H1 (cell line): ENCODE data around the gene AGAP1. TPM values are rescaled to one million over a fixed set of nuclear protein-coding genes. Genes with fewer than 3 reads are reported as not detected.

ENCODE experiments used
- CTCF ChIA-PET: fragments of 300-600 bp; sonication (Branson Sonifier 250); formaldehyde crosslinking; loops from one replicate; lab custom pipeline; 2021; ENCODE audit not compliant: partially characterized antibody; lab: Charles Lee
- POLR2A ChIA-PET: fragments of 300-600 bp; sonication (Branson Sonifier 250); formaldehyde crosslinking; loops from one replicate; lab custom pipeline; 2021; ENCODE audit warnings: inconsistent platforms; ENCODE audit not compliant: partially characterized antibody; lab: Charles Lee
- DNase-seq, 2 experiments: peaks; one replicate each; pipeline versions ENCODE4 v3.0.0 to v3.0.0-alpha.2; 2010 to 2022; ENCODE audit warnings: low spot score in 2 of 2, low read depth in 1 of 2, mixed read lengths in 1 of 2
- FAIRE-seq: peaks from 2 replicates; lab custom pipeline; 2011; peaks lifted over from hg19 to GRCh38; lab: Jason Lieb, UNC
- H2AFZ ChIP-seq: 2 replicates; pipeline ENCODE4 v1.8.1; 2012; ENCODE audit warnings: low read length, inconsistent platforms
- H2AK5ac ChIP-seq: 2 replicates; pipeline ENCODE4 v1.6.1; 2013; ENCODE audit warnings: low read depth, low read length
- H2BK120ac ChIP-seq: replicated peaks from 2 replicates; pipeline ENCODE3; 2013; ENCODE audit warnings: low read depth, low read length, inconsistent platforms
- H2BK12ac ChIP-seq: 2 replicates; pipeline ENCODE4 v1.6.1; 2013; ENCODE audit warnings: low read depth, low read length
- H2BK15ac ChIP-seq: 2 replicates; pipeline ENCODE4 v1.6.1; 2013; ENCODE audit warnings: low read length
- H2BK20ac ChIP-seq: 2 replicates; pipeline ENCODE4 v1.6.1; 2013; ENCODE audit warnings: low read length
- H2BK5ac ChIP-seq: 2 replicates; pipeline ENCODE4 v1.6.1; 2013; ENCODE audit warnings: low read depth, low read length
- H3K14ac ChIP-seq: 2 replicates; pipeline ENCODE4 v1.6.1; 2013; ENCODE audit warnings: inconsistent platforms; ENCODE audit not compliant: insufficient read length
- H3K18ac ChIP-seq: 2 replicates; pipeline ENCODE4 v1.6.1; 2013; ENCODE audit warnings: low read length; ENCODE audit errors: extremely low read depth
- H3K23ac ChIP-seq: 2 replicates; pipeline ENCODE4 v1.6.1; 2013; ENCODE audit warnings: inconsistent platforms; ENCODE audit not compliant: insufficient read length
- H3K23me2 ChIP-seq: 2 replicates; pipeline ENCODE4 v1.6.1; 2013; ENCODE audit warnings: low read depth, low read length
- H3K27ac ChIP-seq: 2 replicates; pipeline ENCODE4 v1.6.1; 2011; ENCODE audit warnings: low read depth, low read length, inconsistent platforms
- H3K27me3 ChIP-seq, 4 experiments: replicated peaks in 1 of 4; 1 replicate in 1 of 4; 2 replicates in 3 of 4; pipeline versions ENCODE4 v1.6.1 to v1.8.1; 2011 to 2013; ENCODE audit warnings: low read length in 3 of 4, mild to moderate bottlenecking in 3 of 4, inconsistent platforms in 2 of 4, mixed read lengths in 2 of 4, moderate library complexity in 1 of 4; ENCODE audit not compliant: control insufficient read depth in 3 of 4, insufficient read depth in 3 of 4; ENCODE audit errors: extremely low read depth in 1 of 4
- H3K36me3 ChIP-seq, 4 experiments: 2 replicates each; pipeline versions ENCODE4 v1.6.1 to v1.8.1; 2011 to 2013; ENCODE audit warnings: mild to moderate bottlenecking in 4 of 4, low read length in 3 of 4, moderate library complexity in 2 of 4, control low read depth in 1 of 4, inconsistent platforms in 1 of 4; ENCODE audit not compliant: insufficient read depth in 4 of 4, control insufficient read depth in 2 of 4
- H3K4ac ChIP-seq: replicated peaks from 2 replicates; pipeline ENCODE3; 2013; ENCODE audit warnings: low read length, low read depth, mixed read lengths, inconsistent platforms; ENCODE audit not compliant: insufficient read length
- H3K4me1 ChIP-seq, 4 experiments: replicated peaks in 1 of 4; 1 replicate in 1 of 4; 2 replicates in 3 of 4; pipeline versions ENCODE4 v1.6.1 to v1.8.1; 2011 to 2013; ENCODE audit warnings: low read length in 3 of 4, inconsistent platforms in 2 of 4, mixed read lengths in 1 of 4; ENCODE audit not compliant: insufficient read depth in 4 of 4, control insufficient read depth in 3 of 4
- H3K4me2 ChIP-seq, 2 experiments: 2 replicates each; pipeline versions ENCODE4 v1.6.1 to v1.8.1; 2011 to 2013; ENCODE audit warnings: low read depth in 2 of 2, low read length in 2 of 2, control low read depth in 1 of 2, inconsistent platforms in 1 of 2, mild to moderate bottlenecking in 1 of 2; ENCODE audit not compliant: insufficient read depth in 1 of 2
- H3K4me3 ChIP-seq, 4 experiments: fragments of 200-600, 300-600 bp in 1 of 4; sonication (generic), shearing (Covaris generic), sonication (Bioruptor Twin) in 1 of 4; 2 replicates each; pipeline versions ENCODE4 v1.5.1 to v1.8.1; 2011 to 2016; ENCODE audit warnings: low read length in 4 of 4, low read depth in 3 of 4, control low read depth in 2 of 4, inconsistent platforms in 2 of 4, mild to moderate bottlenecking in 2 of 4, mixed read lengths in 1 of 4, moderate library complexity in 1 of 4; ENCODE audit not compliant: insufficient read depth in 2 of 4; ENCODE audit errors: extremely low read depth in 1 of 4
- H3K56ac ChIP-seq: replicated peaks from 2 replicates; pipeline ENCODE3; 2013; ENCODE audit warnings: low read depth, mild to moderate bottlenecking, mixed read lengths, low read length, inconsistent platforms; ENCODE audit not compliant: insufficient read length
- H3K79me1 ChIP-seq: 2 replicates; pipeline ENCODE4 v1.6.1; 2013; ENCODE audit warnings: low read depth, low read length, control low read depth
- H3K79me2 ChIP-seq, 2 experiments: 2 replicates each; pipeline versions ENCODE4 v1.6.1 to v1.8.1; 2012 to 2013; ENCODE audit warnings: low read length in 2 of 2, mild to moderate bottlenecking in 2 of 2, inconsistent platforms in 1 of 2; ENCODE audit not compliant: insufficient read depth in 2 of 2, control insufficient read depth in 1 of 2
- H3K9ac ChIP-seq, 4 experiments: replicated peaks in 1 of 4; 1 replicate in 1 of 4; 2 replicates in 3 of 4; pipeline versions ENCODE4 v1.6.1 to v1.8.1; 2011 to 2013; ENCODE audit warnings: low read depth in 3 of 4, low read length in 3 of 4, control low read depth in 2 of 4, mild to moderate bottlenecking in 2 of 4, moderate library complexity in 2 of 4, inconsistent platforms in 1 of 4; ENCODE audit errors: extremely low read depth in 1 of 4
- H3K9me3 ChIP-seq, 2 experiments: 2 replicates each; pipeline versions ENCODE4 v1.6.1 to v1.8.1; 2012 to 2013; ENCODE audit warnings: mild to moderate bottlenecking in 2 of 2, moderate library complexity in 2 of 2, control low read depth in 1 of 2, inconsistent platforms in 1 of 2, low read depth in 1 of 2, low read length in 1 of 2, mixed read lengths in 1 of 2; ENCODE audit not compliant: insufficient read depth in 2 of 2
- H4K20me1 ChIP-seq, 2 experiments: replicated peaks in 1 of 2; 2 replicates each; pipeline versions ENCODE3 to v1.8.1; 2011 to 2013; ENCODE audit warnings: inconsistent platforms in 2 of 2, low read length in 2 of 2, mild to moderate bottlenecking in 1 of 2; ENCODE audit not compliant: insufficient read depth in 2 of 2, control insufficient read depth in 1 of 2
- H4K5ac ChIP-seq: 2 replicates; pipeline ENCODE4 v1.6.1; 2013; ENCODE audit warnings: low read length, low read depth, mixed read lengths, inconsistent platforms; ENCODE audit not compliant: insufficient read length
- H4K8ac ChIP-seq: 2 replicates; pipeline ENCODE4 v1.8.0; 2013; ENCODE audit warnings: mild to moderate bottlenecking, moderate library complexity, low read length, inconsistent platforms; ENCODE audit not compliant: insufficient read depth; ENCODE audit errors: extremely low read depth
- H4K91ac ChIP-seq: replicated peaks from 2 replicates; pipeline ENCODE3; 2013; ENCODE audit warnings: low read length, mixed read lengths, inconsistent platforms; ENCODE audit not compliant: insufficient read length
- ASH2L ChIP-seq: fragments of 200-600, 300-600 bp; sonication (generic); IDR thresholded peaks from one replicate; pipeline ENCODE4 v1.7.1; 2017; ENCODE audit warnings: low read length
- BACH1 ChIP-seq: IDR thresholded peaks from 2 replicates; pipeline ENCODE4 v1.6.1; 2012; ENCODE audit warnings: low read length, improper control_type of control experiment
- HDAC2 ChIP-seq, 2 experiments: fragments of 300-600 bp in 1 of 2; sonication (generic) in 1 of 2; IDR thresholded peaks; 2 replicates each; pipeline ENCODE4 v1.6.1; 2011 to 2012; ENCODE audit warnings: low read depth in 2 of 2, low read length in 2 of 2, mild to moderate bottlenecking in 2 of 2, moderate library complexity in 2 of 2, borderline replicate concordance in 1 of 2, inconsistent platforms in 1 of 2
- RXRA ChIP-seq: IDR thresholded peaks from 2 replicates; pipeline ENCODE4 v1.6.1; 2011; ENCODE audit warnings: low read depth, mild to moderate bottlenecking, low read length, moderate library complexity; ENCODE audit not compliant: insufficient read depth
- SIRT6 ChIP-seq: IDR thresholded peaks from one replicate; pipeline ENCODE4 v1.7.1; 2012; ENCODE audit warnings: low read length, inconsistent platforms
- WGBS, 2 experiments: shearing (Covaris generic) in 1 of 2; methylation state at CpG; one replicate each; pipeline versions ENCODE4 v1.1.6 to v1.1.7; 2013 to 2015; ENCODE audit warnings: low lambda C conversion rate in 2 of 2, mixed read lengths in 2 of 2, inconsistent platforms in 1 of 2, low coverage in 1 of 2, missing lambda C conversion rate in 1 of 2; ENCODE audit not compliant: insufficient replicate concordance in 2 of 2, insufficient coverage in 1 of 2, insufficient read length in 1 of 2; ENCODE audit errors: extremely low coverage in 1 of 2, missing lambda C conversion rate in 1 of 2; 5-methylcytosine and 5-hydroxymethylcytosine counted together
- polyA plus RNA-seq, 7 experiments: library from polyadenylated mRNA; depleted of rRNA in 3 of 7; stranded (reverse) in 5 of 7; unstranded in 2 of 7; fragments of >200 nt in 5 of 7; fragments of 200-250 nt in 2 of 7; gene quantifications; 1 replicate in 5 of 7; 2 replicates in 1 of 7; 4 replicates in 1 of 7; pipeline versions ENCODE4 v1.2.1 to v1.2.3, GENCODE V29; 2011 to 2013; ENCODE audit warnings: missing spikeins in 2 of 7, mixed read lengths in 2 of 7
- total RNA-seq: library from RNA; stranded (reverse); fragmentation: NEBNext Ultra II Directional; extraction: Animal tissue kit (Norgen Biotek cat#: 25700); gene quantifications from 2 replicates; pipeline ENCODE4 v1.2.1, GENCODE V29; 2021

Gene AGAP1
- total and polyA plus RNA-seq, 2 of the 8 experiments (the other 6 are each of a cell fraction or from before 2014, with no cell fraction given), result 18.1 to 39.4 TPM

DNA sequence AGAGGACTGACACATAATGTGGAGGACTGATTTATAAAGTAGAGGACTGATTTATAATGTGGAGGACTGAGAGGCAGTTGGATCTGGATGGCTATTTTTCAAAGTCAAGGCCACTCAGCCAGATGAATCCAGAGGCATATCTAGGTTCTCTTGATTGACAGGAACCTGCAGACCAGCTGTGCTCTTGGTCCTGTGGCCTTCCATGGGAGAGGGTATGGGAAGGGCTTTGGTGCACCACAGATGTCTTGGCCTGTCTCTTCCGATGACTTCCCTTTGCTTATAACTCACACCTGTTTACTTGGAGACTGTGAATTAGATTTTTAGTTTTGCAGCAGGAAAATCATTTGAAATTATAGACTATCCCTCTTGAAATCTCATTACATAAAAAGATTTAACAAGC, 32.3 kb downstream of the AGAP1 start:
- Histone ChIP-seq H3K4me2 (no peak overlapping the region), H3K9ac (no peak overlapping the region), H2BK5ac (no peak overlapping the region), H2BK20ac (no peak overlapping the region), H2AFZ (no peak overlapping the region), H3K14ac (no peak overlapping the region), H4K91ac (no peak overlapping the region), H3K79me2 (peaks cover 20 to 85% of the 10 kb centered on the region in 2 experiments), H3K4me3 (no peak overlapping the region), H3K4me1 (peaks cover 2 to 10% (median 8%) of the 10 kb centered on the region in 4 experiments; a peak in 6 of 7 replicates), H3K56ac (no peak overlapping the region), H3K27ac (no peak overlapping the region), H3K36me3 (no peaks in the 10 kb centered on the region), H2BK15ac (no peak overlapping the region)
- no peak for FAIRE-seq
- no peak for TF ChIP-seq RXRA
- TF ChIP-seq HDAC2 (IDR thresholded peaks at IDR 0.05; ENCODE audit: borderline replicate concordance in 1 of 2, low read depth in 2 of 2, low read length in 2 of 2), result no peak
- no peak for TF ChIP-seq SIRT6
- no peak for TF ChIP-seq ASH2L
- TF ChIP-seq BACH1, result no peak
- TF ChIP-seq, all 59 proteins: peak for 0
- Histone ChIP-seq H3K23me2 (no peaks in the 10 kb centered on the region), H3K27me3 (no peaks in the 10 kb centered on the region), H4K8ac (no peak overlapping the region), H2BK120ac (no peak overlapping the region), H3K23ac (no peak overlapping the region), H4K5ac (no peak overlapping the region), H3K4ac (no peak overlapping the region), H4K20me1 (peaks cover 5 to 9% of the 10 kb centered on the region in 2 experiments), H3K79me1 (peaks cover 30% of the 10 kb centered on the region), H2BK12ac (no peak overlapping the region; the same call in 1 of the 2 replicates), H3K9me3 (no peaks in the 10 kb centered on the region; a peak in 1 of 4 replicates), H3K18ac (no peak overlapping the region), H2AK5ac (no peak overlapping the region)
- no peak for DNase-seq
- WGBS, 2 experiments, result 95% methylated on average over 1 of the region's 1 CpG; no CpG with 5 or more reads in 1 of the 2 experiments
- POLR2A ChIA-PET, result no interaction called here
- CTCF ChIA-PET, result no interaction called here
